Erythroblast (primary cell): ENCODE results near the gene TARDBP.

ENCODE experiments used
- GATA1 ChIP-seq: IDR thresholded peaks from 2 replicates; pipeline ENCODE4 v1.6.1; 2011; ENCODE audit warnings: low read depth, mild to moderate bottlenecking, control low read depth, low read length, moderate library complexity
- POLR2A ChIP-seq: IDR thresholded peaks from 2 replicates; pipeline ENCODE4 v1.6.1; 2011; ENCODE audit warnings: mild to moderate bottlenecking, low read length

- TF ChIP-seq POLR2A (no peak), GATA1 (no peak)
These were observed 42.5 kb upstream of the TARDBP start for GRCh38 chr1:10969971-10970332.
